ENCODE measurements around the gene BCL11A.

Gene BCL11A

GRCh38 chr2:60529136-60529784, 24.2 kb downstream of the BCL11A start:
- Histone ChIP-seq H3K4me3 (ENCODE audit: insufficient read depth, low read depth, low read length, poor library complexity, severe bottlenecking) (no peak overlapping the region), H3K4me1 (ENCODE audit: control insufficient read depth, insufficient read depth, low read length, poor library complexity, severe bottlenecking) (no peaks in the 10 kb centered on the region), H3K9me3 (ENCODE audit: control insufficient read depth, low read length) (no peaks in the 10 kb centered on the region), H3K36me3 (ENCODE audit: control insufficient read depth, insufficient read depth, low read length) (no peaks in the 10 kb centered on the region), H3K27ac (ENCODE audit: insufficient read depth, low read length, poor library complexity, severe bottlenecking) (no peak overlapping the region), H3K27me3 (replicated peaks; ENCODE audit: control insufficient read depth, insufficient read depth, low read length, poor library complexity, severe bottlenecking) (peaks cover 7% of the 10 kb centered on the region)
- DNase-seq, result no peak

DNA sequence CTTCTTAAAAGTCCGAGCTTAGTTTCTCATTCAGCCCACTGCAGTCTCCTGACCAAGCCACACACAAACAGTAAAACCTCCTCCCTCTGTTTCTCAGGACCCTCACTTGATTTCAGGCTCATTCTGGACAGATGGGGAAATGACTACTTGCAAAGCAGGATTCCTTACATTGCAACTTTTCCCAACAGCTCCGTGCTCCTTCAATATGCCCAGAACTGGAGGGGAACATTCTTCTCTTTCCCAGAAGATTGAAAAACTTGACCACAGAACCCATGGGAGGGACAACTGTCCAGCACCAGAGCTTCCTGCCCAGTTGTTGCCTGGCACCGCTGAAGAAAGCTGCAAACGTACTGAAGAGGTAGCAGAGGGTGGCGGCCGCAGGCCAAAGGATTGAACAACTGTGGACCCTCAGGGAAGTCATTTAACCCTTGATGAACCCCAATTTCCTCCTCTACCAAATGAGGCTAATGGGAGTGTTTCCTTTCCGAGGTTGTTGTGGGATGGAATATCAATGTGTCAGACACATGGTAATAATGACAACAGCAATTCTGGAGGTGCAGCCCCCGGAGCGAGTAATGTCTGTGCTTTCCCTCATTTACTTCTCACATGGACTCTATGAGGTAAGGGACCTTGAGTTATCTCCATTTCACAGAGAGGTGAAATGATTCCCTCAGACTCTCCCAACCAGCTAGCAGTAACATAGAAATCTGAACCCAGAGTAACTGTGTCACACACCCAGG, 25.0 kb downstream of the BCL11A start:
- Histone ChIP-seq H3K36me3 (ENCODE audit: control insufficient read depth, insufficient read depth, low read length) (no peaks in the 10 kb centered on the region), H3K9me3 (ENCODE audit: control insufficient read depth, low read length) (no peaks in the 10 kb centered on the region), H3K27ac (ENCODE audit: insufficient read depth, low read length, poor library complexity, severe bottlenecking) (no peak overlapping the region), H3K4me3 (ENCODE audit: insufficient read depth, low read depth, low read length, poor library complexity, severe bottlenecking) (no peak overlapping the region), H3K4me1 (ENCODE audit: control insufficient read depth, insufficient read depth, low read length, poor library complexity, severe bottlenecking) (no peaks in the 10 kb centered on the region), H3K27me3 (replicated peaks; ENCODE audit: control insufficient read depth, insufficient read depth, low read length, poor library complexity, severe bottlenecking) (peaks cover 3% of the 10 kb centered on the region)
- no peak for DNase-seq

- Histone ChIP-seq H3K36me3 (ENCODE audit: control insufficient read depth, insufficient read depth, low read length) (no peaks in the 10 kb centered on the region), H3K27ac (ENCODE audit: insufficient read depth, low read length, poor library complexity, severe bottlenecking) (no peak overlapping the region), H3K9me3 (ENCODE audit: control insufficient read depth, low read length) (no peaks in the 10 kb centered on the region), H3K27me3 (replicated peaks; ENCODE audit: control insufficient read depth, insufficient read depth, low read length, poor library complexity, severe bottlenecking) (peaks cover 3% of the 10 kb centered on the region), H3K4me1 (ENCODE audit: control insufficient read depth, insufficient read depth, low read length, poor library complexity, severe bottlenecking) (no peaks in the 10 kb centered on the region), H3K4me3 (ENCODE audit: insufficient read depth, low read depth, low read length, poor library complexity, severe bottlenecking) (no peak overlapping the region)
- DNase-seq, result no peak
These were observed 25.7 kb downstream of the BCL11A start for GRCh38 chr2:60527762-60528161.

DNA sequence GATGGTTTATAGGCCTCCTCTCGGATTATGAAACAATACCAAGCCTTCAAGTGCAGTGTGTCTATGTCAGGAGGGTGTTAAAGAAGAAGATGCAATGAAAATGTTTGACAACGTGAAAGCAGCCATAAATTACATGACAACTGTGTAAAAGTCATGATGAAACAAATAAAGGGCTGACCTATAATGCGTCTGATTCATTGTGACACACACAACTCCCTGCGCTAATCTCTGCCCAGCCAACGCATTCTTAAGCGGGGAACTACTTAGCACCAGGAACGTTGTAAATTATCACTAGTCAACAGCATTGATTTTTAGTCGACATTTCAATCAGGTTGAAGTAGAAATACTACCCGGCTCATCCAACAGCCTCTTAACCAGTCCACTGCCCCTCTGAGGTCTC, 26.8 kb downstream of the BCL11A start:
- H3K27me3 ChIP-seq (replicated peaks; ENCODE audit: control insufficient read depth, insufficient read depth, low read length, poor library complexity, severe bottlenecking), result peaks cover 3% of the 10 kb centered on the region
- H3K36me3 ChIP-seq (ENCODE audit: control insufficient read depth, insufficient read depth, low read length), result no peaks in the 10 kb centered on the region
- H3K4me1 ChIP-seq (ENCODE audit: control insufficient read depth, insufficient read depth, low read length, poor library complexity, severe bottlenecking), result no peaks in the 10 kb centered on the region
- H3K27ac ChIP-seq (ENCODE audit: insufficient read depth, low read length, poor library complexity, severe bottlenecking), result no peak overlapping the region
- H3K4me3 ChIP-seq (ENCODE audit: insufficient read depth, low read depth, low read length, poor library complexity, severe bottlenecking), result no peak overlapping the region
- H3K9me3 ChIP-seq (ENCODE audit: control insufficient read depth, low read length), result no peaks in the 10 kb centered on the region
- no peak for DNase-seq

GRCh38 chr2:60525899-60526298, 27.6 kb downstream of the BCL11A start:
- Histone ChIP-seq H3K4me3 (ENCODE audit: insufficient read depth, low read depth, low read length, poor library complexity, severe bottlenecking) (no peak overlapping the region), H3K36me3 (ENCODE audit: control insufficient read depth, insufficient read depth, low read length) (no peaks in the 10 kb centered on the region), H3K4me1 (ENCODE audit: control insufficient read depth, insufficient read depth, low read length, poor library complexity, severe bottlenecking) (no peaks in the 10 kb centered on the region), H3K27ac (ENCODE audit: insufficient read depth, low read length, poor library complexity, severe bottlenecking) (no peak overlapping the region), H3K9me3 (ENCODE audit: control insufficient read depth, low read length) (no peaks in the 10 kb centered on the region), H3K27me3 (replicated peaks; ENCODE audit: control insufficient read depth, insufficient read depth, low read length, poor library complexity, severe bottlenecking) (no peaks in the 10 kb centered on the region)
- DNase-seq, result no peak

GRCh38 chr2:60524874-60525273, 28.6 kb downstream of the BCL11A start:
- H3K27me3 ChIP-seq (replicated peaks; ENCODE audit: control insufficient read depth, insufficient read depth, low read length, poor library complexity, severe bottlenecking), result no peaks in the 10 kb centered on the region
- no peak overlapping the region for H3K27ac ChIP-seq (ENCODE audit: insufficient read depth, low read length, poor library complexity, severe bottlenecking)
- no peaks in the 10 kb centered on the region for H3K4me1 ChIP-seq (ENCODE audit: control insufficient read depth, insufficient read depth, low read length, poor library complexity, severe bottlenecking)
- no peaks in the 10 kb centered on the region for H3K36me3 ChIP-seq (ENCODE audit: control insufficient read depth, insufficient read depth, low read length)
- DNase-seq, result no peak
- H3K4me3 ChIP-seq (ENCODE audit: insufficient read depth, low read depth, low read length, poor library complexity, severe bottlenecking), result no peak overlapping the region
- H3K9me3 ChIP-seq (ENCODE audit: control insufficient read depth, low read length), result no peaks in the 10 kb centered on the region

GRCh38 chr2:60523963-60524362, 29.5 kb downstream of the BCL11A start:
- no peaks in the 10 kb centered on the region for H3K27me3 ChIP-seq (replicated peaks; ENCODE audit: control insufficient read depth, insufficient read depth, low read length, poor library complexity, severe bottlenecking)
- H3K27ac ChIP-seq (ENCODE audit: insufficient read depth, low read length, poor library complexity, severe bottlenecking), result no peak overlapping the region
- H3K4me1 ChIP-seq (ENCODE audit: control insufficient read depth, insufficient read depth, low read length, poor library complexity, severe bottlenecking), result no peaks in the 10 kb centered on the region
- no peak overlapping the region for H3K4me3 ChIP-seq (ENCODE audit: insufficient read depth, low read depth, low read length, poor library complexity, severe bottlenecking)
- H3K9me3 ChIP-seq (ENCODE audit: control insufficient read depth, low read length), result no peaks in the 10 kb centered on the region
- no peaks in the 10 kb centered on the region for H3K36me3 ChIP-seq (ENCODE audit: control insufficient read depth, insufficient read depth, low read length)
- DNase-seq, result no peak

- Histone ChIP-seq H3K27ac (ENCODE audit: insufficient read depth, low read length, poor library complexity, severe bottlenecking) (no peak overlapping the region), H3K27me3 (replicated peaks; ENCODE audit: control insufficient read depth, insufficient read depth, low read length, poor library complexity, severe bottlenecking) (no peaks in the 10 kb centered on the region), H3K4me1 (ENCODE audit: control insufficient read depth, insufficient read depth, low read length, poor library complexity, severe bottlenecking) (no peaks in the 10 kb centered on the region), H3K4me3 (ENCODE audit: insufficient read depth, low read depth, low read length, poor library complexity, severe bottlenecking) (no peak overlapping the region), H3K9me3 (ENCODE audit: control insufficient read depth, low read length) (no peaks in the 10 kb centered on the region), H3K36me3 (ENCODE audit: control insufficient read depth, insufficient read depth, low read length) (no peaks in the 10 kb centered on the region)
- no peak for DNase-seq
These were observed 31.0 kb downstream of the BCL11A start for GRCh38 chr2:60522462-60522861.

DNA sequence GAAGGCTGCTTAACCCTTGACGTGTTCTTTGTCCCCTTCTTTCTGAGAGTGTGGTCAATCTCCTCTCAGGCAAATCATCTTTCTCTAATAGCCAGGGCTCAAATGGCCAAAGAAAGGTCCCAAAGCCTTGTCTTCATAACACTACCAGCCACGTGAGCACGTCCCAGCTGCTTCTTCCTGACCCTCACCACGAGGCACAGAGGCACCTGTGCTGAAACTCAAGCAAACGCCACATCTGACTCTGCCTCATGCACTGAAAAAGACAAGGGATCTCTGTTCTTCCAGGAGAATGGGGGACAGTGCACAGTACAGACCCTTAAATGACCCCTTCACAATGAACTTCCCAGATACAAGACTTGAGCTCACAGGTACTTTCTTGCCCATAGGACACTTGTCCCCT, 31.8 kb downstream of the BCL11A start:
- no peaks in the 10 kb centered on the region for H3K9me3 ChIP-seq (ENCODE audit: control insufficient read depth, low read length)
- H3K36me3 ChIP-seq (ENCODE audit: control insufficient read depth, insufficient read depth, low read length), result no peaks in the 10 kb centered on the region
- no peak overlapping the region for H3K27ac ChIP-seq (ENCODE audit: insufficient read depth, low read length, poor library complexity, severe bottlenecking)
- no peaks in the 10 kb centered on the region for H3K4me1 ChIP-seq (ENCODE audit: control insufficient read depth, insufficient read depth, low read length, poor library complexity, severe bottlenecking)
- DNase-seq, result no peak
- H3K4me3 ChIP-seq (ENCODE audit: insufficient read depth, low read depth, low read length, poor library complexity, severe bottlenecking), result no peak overlapping the region
- no peaks in the 10 kb centered on the region for H3K27me3 ChIP-seq (replicated peaks; ENCODE audit: control insufficient read depth, insufficient read depth, low read length, poor library complexity, severe bottlenecking)

DNA sequence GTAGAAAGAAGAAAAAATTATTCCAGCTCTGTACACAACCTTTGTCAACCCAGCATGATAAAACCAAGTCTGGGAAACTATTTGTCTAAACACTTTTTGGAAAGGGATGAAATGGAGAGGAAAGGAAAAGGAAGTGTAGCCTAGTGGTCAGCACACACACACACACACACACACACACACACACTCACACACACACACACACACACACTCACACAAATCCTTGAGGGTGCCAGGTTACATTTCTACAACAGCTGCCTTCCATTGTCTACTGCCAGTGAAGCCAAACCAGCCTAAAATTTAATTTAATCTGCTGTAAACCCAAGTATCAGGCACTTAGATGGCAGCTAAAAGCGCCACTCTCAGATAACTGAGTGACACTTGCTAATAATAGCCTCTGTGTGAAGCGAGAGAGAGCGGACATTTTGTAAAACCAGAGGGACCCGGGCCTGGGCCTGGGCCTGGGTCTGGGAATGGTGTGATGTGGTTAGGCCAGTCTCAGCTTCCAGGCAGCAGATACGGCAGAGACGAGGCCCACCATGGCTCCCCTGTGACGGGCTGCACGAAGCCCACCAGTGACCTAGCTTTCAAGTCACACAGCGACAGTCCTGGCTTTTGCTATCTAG, 32.4 kb downstream of the BCL11A start:
- DNase-seq, result no peak
- no peaks in the 10 kb centered on the region for H3K36me3 ChIP-seq (ENCODE audit: control insufficient read depth, insufficient read depth, low read length)
- no peaks in the 10 kb centered on the region for H3K4me1 ChIP-seq (ENCODE audit: control insufficient read depth, insufficient read depth, low read length, poor library complexity, severe bottlenecking)
- H3K27me3 ChIP-seq (replicated peaks; ENCODE audit: control insufficient read depth, insufficient read depth, low read length, poor library complexity, severe bottlenecking), result no peaks in the 10 kb centered on the region
- no peak overlapping the region for H3K4me3 ChIP-seq (ENCODE audit: insufficient read depth, low read depth, low read length, poor library complexity, severe bottlenecking)
- no peak overlapping the region for H3K27ac ChIP-seq (ENCODE audit: insufficient read depth, low read length, poor library complexity, severe bottlenecking)
- H3K9me3 ChIP-seq (ENCODE audit: control insufficient read depth, low read length), result no peaks in the 10 kb centered on the region
